ENCODE data around the gene SPG7. TPM values are rescaled to one million over a fixed set of nuclear protein-coding genes. Genes with fewer than 3 reads are reported as not detected.

SPG7 gene
- total and polyA plus RNA-seq, 9 of the 15 experiments (the other 6 are each of a cell fraction or from before 2014, with no cell fraction given), result 5.8 to 89.1 (median 49.4) TPM

- in situ Hi-C loops (cut with MboI) (no loop called here), intact Hi-C loops (cut with micrococcal nuclease) (loop anchor here (5.0 kb wide), 1 partner anchor 37 kb away; no protein-coding TSS in a partner anchor)
- FAIRE-seq (no peak), DNase-seq (ENCODE audit: extremely low read depth in 1 of 4, low spot score in 3 of 4) (no peak), ATAC-seq (no peak)
- Histone ChIP-seq H3K27ac (ENCODE audit: extremely low read depth, low read depth, low read length) (no peak overlapping the region; the same call in 2 of the 3 replicates), H3K4me3 (no peak overlapping the region), H3K27me3 (ENCODE audit: control insufficient read depth in 2 of 2, insufficient read depth in 2 of 2, low read length in 2 of 2) (no peaks in the 10 kb centered on the region), H2AFZ (ENCODE audit: low read depth, low read length) (no peak overlapping the region), H3K9me1 (ENCODE audit: control insufficient read depth, insufficient read depth, low read length) (no peaks in the 10 kb centered on the region), H3K4me2 (ENCODE audit: insufficient read depth, low read length) (no peak overlapping the region), H3K79me2 (ENCODE audit: control insufficient read depth, insufficient read depth, low read length) (no peaks in the 10 kb centered on the region), H3K9me3 (replicated peaks; ENCODE audit: control insufficient read depth, insufficient read depth, low read depth, low read length) (no peaks in the 10 kb centered on the region), H3K36me3 (ENCODE audit: control insufficient read depth, insufficient read depth, low read length) (peaks cover 11% of the 10 kb centered on the region; the same call in 2 of the 3 replicates), H4K20me1 (replicated peaks; ENCODE audit: control insufficient read depth, insufficient read depth, low read length) (0 out of 2 replicates have a peak, but pooled peaks cover 5% of the 10 kb centered on the region), H3K9ac (ENCODE audit: insufficient read depth in 1 of 2, low read depth in 2 of 2, low read length in 2 of 2) (no peak overlapping the region; a peak in 1 of 4 replicates), H3K4me1 (replicated peaks in 1 of 2; ENCODE audit: control insufficient read depth in 2 of 2, insufficient read depth in 2 of 2, low read length in 2 of 2) (peaks cover 0 to 62% of the 10 kb centered on the region in 2 experiments; a peak in 3 of 5 replicates)
- POLR2A ChIA-PET, result interaction anchor here (1.1 to 2.1 kb wide), 2 partner anchors 9 to 20 kb away, joined by 3 to 4 read pairs; no protein-coding TSS in a partner anchor
- BruUV-seq (replicated peaks), result no TSS peak
- CTCF ChIA-PET (ENCODE audit: low intra/inter-chr PET ratio), result no interaction called here
- TF ChIP-seq MAX (CRISPR knock-in tag; IDR thresholded peaks at IDR 0.05) (peak; percentile 84), EGR1 (conservative IDR thresholded peaks at IDR 0.05) (peak; percentile 29; the same call in 1 of the 2 replicates), ELF1 (tag; IDR thresholded peaks at IDR 0.05) (no peak)
- WGBS (ENCODE audit: insufficient coverage, low coverage, missing lambda C conversion rate), result 26% methylated on average over 11 of the region's 12 CpGs
These were observed 92.2 kb downstream of the SPG7 start for GRCh38 chr16:89600427-89600826.

- H3K36me3 ChIP-seq (ENCODE audit: control insufficient read depth, insufficient read depth, low read length), result peaks cover 6% of the 10 kb centered on the region; the same call in 2 of the 3 replicates
- H3K4me2 ChIP-seq (ENCODE audit: insufficient read depth, low read length), result no peak overlapping the region
- no peaks in the 10 kb centered on the region for H3K9me1 ChIP-seq (ENCODE audit: control insufficient read depth, insufficient read depth, low read length)
- H3K27me3 ChIP-seq (ENCODE audit: control insufficient read depth in 2 of 2, insufficient read depth in 2 of 2, low read length in 2 of 2), result no peaks in the 10 kb centered on the region
- TF ChIP-seq ZFP36 (IDR thresholded peaks at IDR 0.05; ENCODE audit: low read depth, low read length, partially characterized antibody) (peak; percentile 30), TAF9B (IDR thresholded peaks at IDR 0.05; ENCODE audit: partially characterized antibody) (no peak)
- H3K4me1 ChIP-seq (replicated peaks in 1 of 2; ENCODE audit: control insufficient read depth in 2 of 2, insufficient read depth in 2 of 2, low read length in 2 of 2), result peaks cover 0 to 62% of the 10 kb centered on the region in 2 experiments; a peak in 3 of 5 replicates
- H3K9ac ChIP-seq (ENCODE audit: insufficient read depth in 1 of 2, low read depth in 2 of 2, low read length in 2 of 2), result no peak overlapping the region
- H3K4me3 ChIP-seq, result no peak overlapping the region
- CTCF ChIA-PET (ENCODE audit: low intra/inter-chr PET ratio), result no interaction called here
- POLR2A ChIA-PET, result interaction anchor here (0.7 to 2.1 kb wide), 2 partner anchors 9 to 41 kb away, joined by 4 read pairs; no protein-coding TSS in a partner anchor
- ATAC-seq (no peak; the same call in 1 of the 3 replicates), FAIRE-seq (peak; percentile 65), DNase-seq (ENCODE audit: extremely low read depth in 1 of 4, low spot score in 3 of 4) (no peak)
- H3K9me3 ChIP-seq (replicated peaks; ENCODE audit: control insufficient read depth, insufficient read depth, low read depth, low read length), result no peaks in the 10 kb centered on the region
- WGBS (ENCODE audit: insufficient coverage, low coverage, missing lambda C conversion rate), result 20% methylated on average over 8 of the region's 8 CpGs
- intact Hi-C loops (cut with micrococcal nuclease), result loop anchor here (5.0 kb wide), 1 partner anchor 36 kb away; no protein-coding TSS in a partner anchor
- BruUV-seq (replicated peaks), result no TSS peak
- no peaks in the 10 kb centered on the region for H3K79me2 ChIP-seq (ENCODE audit: control insufficient read depth, insufficient read depth, low read length)
- no peak overlapping the region for H3K27ac ChIP-seq (ENCODE audit: extremely low read depth, low read depth, low read length)
- H2AFZ ChIP-seq (ENCODE audit: low read depth, low read length), result no peak overlapping the region
- 0 out of 2 replicates have a peak, but pooled peaks cover 5% of the 10 kb centered on the region for H4K20me1 ChIP-seq (replicated peaks; ENCODE audit: control insufficient read depth, insufficient read depth, low read length)
- in situ Hi-C loops (cut with MboI), result no loop called here
These were observed 92.8 kb downstream of the SPG7 start for GRCh38 chr16:89600956-89601355.
